ENCODE results near the gene GRIK3.
"Not testable (repeated sequence)": the region's sequence is repeated elsewhere in the genome, so short reads cannot be mapped to it uniquely, and the experiment has no call there.

GRIK3 gene

GRCh38 chr1:37034121-37035013, at the start of gene GRIK3:
Gene GRIK3 (minus strand): TSS chr1:37034515. CDS start chr1:37034108, 407 bp downstream.
- no peak for DNase-seq

GRCh38 chr1:37084013-37084412, 49.7 kb upstream of the GRIK3 start:
- no peak for DNase-seq

- no peak for DNase-seq
These were observed 49.3 kb upstream of the GRIK3 start for GRCh38 chr1:37083603-37084002.

DNA sequence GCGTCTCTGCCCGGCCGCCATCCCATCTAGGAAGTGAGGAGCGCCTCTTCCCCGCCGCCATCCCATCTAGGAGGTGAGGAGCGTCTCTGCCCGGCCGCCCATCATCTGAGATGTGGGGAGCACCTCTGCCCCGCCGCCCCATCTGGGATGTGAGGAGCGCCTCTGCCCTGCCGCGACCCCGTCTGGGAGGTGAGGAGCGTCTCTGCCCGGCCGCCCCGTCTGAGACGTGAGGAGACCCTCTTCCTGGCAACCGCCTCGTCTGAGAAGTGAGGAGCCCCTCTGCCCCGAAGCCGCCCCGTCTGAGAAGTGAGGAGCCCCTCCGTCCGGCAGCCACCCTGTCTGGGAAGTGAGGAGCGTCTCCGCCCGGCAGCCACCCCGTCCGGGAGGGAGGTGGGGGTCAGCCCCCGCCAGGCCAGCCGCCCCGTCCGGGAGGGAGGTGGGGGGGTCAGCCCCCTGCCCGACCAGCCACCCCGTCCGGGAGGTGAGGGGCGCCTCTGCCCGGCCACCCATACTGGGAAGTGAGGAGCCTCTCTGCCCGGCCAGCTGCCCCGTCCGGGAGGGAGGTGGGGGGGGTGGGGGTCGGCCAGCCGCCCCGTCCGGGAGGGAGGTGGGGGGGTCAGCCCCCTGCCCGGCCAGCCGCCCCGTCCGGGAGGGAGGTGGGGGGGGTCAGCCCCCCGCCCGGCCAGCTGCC, 46.1 kb upstream of the GRIK3 start:
- not testable (repeated sequence) for DNase-seq

DNA sequence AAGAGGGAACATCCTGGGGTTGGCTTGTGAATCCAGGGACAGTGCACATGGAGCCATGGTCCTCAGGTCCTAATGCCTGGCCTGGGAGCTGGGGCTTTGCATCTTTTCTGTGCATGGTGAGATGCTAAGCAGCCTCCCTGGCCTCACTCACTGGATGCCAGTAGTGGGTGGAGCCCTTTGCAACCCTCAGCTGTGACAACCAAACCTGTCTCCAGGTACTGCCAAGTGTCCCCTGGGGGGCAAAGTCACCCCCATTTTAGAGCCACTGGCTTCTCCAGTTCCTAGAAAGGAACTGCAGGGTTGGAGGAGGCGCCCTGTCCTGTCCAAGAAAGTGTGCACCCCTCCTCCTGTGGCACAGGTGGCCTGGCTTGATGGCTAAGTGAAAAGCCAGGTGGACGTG, 44.6 kb upstream of the GRIK3 start:
- no peak for DNase-seq

DNA sequence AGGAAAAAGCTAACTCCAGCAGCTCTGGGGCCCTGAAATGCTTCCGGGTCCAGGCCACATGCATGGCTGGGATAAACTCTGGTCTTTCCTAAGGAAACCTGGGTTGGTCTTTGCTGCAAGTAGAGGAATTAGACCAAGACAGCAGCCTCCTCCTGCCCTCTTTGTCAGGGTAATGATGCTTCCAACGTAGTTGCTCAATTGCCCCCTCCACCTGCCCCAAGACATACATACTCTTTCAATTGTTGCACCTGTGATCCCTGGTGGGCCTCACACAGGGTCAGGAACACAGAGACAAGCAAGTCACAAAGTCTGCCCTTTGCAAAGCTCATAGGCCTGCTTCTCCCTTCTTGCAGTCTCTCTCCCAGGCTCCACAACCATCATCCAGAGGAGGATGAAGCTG, 41.9 kb upstream of the GRIK3 start:
- no peak for DNase-seq

DNA sequence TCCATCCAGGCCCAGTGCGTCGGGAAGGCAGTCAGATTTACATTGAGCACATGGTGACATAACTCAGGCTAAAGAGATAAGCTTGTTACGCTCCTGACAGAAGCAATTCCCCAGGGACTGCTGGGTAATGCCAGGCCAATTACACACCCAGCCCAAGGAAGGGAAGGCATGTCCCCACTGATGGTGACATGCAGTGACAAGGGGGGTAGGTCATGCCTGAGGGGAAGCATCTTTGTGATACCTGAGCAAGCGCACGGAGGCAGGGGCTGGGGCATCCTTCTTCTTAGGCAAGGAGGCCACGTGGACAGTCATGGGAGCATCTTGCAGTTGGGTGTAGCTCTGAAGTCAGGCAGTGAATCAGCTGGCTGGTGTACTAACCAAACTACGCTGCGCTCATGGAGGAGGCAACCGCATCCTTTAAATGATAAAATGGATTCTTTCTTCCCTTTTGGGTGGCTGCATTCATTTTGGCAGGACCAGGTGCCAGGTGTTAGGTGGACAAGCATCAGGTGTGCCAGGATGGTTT, 39.6 kb upstream of the GRIK3 start:
- no peak for DNase-seq

DNA sequence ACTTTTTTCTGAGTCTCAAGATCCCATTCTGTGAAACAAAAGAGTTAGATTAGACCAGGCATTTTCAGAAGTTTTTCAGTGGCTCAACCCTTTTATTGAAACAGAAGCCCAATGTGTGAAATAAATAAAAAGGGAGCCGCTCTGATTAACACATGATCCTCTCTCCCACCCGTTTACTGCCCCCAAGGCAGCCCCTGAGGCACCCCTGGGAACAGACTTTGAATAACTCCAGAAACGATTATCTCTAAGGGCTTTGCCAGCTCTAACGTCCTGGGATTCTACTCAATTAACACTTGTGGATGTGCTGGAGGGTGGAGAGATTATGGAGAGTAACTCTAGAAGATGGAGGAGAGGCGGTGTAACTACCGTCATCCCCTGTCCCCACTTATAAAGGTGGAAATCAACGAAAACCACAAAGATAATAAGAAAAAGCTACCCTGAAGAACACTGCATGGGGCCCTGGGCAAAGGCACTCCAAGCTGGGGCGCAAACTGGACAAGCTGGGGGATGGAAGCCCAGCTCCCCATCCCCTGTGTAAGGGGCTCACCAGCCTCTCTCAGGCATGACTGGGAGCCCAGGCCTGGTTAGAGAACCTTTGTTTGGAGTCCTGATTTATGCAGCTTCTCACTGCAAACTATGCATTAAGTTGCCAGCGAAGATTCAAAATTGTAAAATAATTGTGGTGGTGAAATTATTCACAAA, 39.0 kb upstream of the GRIK3 start:
- DNase-seq, result no peak

GRCh38 chr1:37071829-37072228, 37.5 kb upstream of the GRIK3 start:
- no peak for DNase-seq

GRCh38 chr1:37070126-37070525, 35.8 kb upstream of the GRIK3 start:
- no peak for DNase-seq

DNA sequence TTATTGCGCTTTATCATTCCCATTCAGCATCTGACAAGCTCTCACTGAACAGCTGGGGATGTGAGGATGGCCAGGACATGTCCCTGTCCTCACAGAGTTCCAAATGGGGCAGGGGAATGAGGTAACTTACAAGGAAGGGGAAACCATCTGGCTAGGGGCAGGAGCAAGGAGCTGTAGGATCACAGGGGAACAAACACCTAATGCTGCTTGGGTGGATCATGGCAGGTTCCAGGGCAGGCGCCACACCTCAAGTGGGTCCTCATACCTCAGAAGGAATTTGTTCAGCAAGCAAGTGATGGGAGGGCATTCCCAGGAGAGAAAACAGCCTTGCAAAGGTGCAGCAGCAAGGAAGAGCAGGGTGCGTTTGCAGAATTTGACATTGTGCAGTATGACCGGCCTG, 35.1 kb upstream of the GRIK3 start:
- no peak for DNase-seq

- no peak for DNase-seq
These were observed 34.6 kb upstream of the GRIK3 start for GRCh38 chr1:37068897-37069296.

GRCh38 chr1:37068260-37068659, 33.9 kb upstream of the GRIK3 start:
- DNase-seq, result no peak

DNA sequence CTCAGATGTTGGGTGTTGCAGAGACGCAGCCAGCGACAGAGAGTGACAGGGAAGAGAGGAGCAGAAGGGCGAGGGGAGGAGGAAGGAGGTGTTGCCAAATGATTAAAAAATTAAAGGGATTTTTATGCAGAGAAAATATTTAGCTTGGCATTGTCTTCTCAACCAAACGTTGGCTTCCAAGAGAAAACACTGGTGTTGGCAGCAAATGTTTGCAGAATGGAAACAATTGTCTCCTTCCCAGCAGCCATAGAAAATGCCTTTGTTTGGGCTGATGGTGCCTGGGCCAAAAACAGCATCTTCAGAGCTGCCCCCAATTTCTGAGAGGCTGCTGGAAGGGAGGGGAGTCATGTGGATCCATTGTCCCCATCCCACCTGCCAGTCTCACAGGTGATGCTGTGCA, 29.7 kb upstream of the GRIK3 start:
- no peak for DNase-seq

DNA sequence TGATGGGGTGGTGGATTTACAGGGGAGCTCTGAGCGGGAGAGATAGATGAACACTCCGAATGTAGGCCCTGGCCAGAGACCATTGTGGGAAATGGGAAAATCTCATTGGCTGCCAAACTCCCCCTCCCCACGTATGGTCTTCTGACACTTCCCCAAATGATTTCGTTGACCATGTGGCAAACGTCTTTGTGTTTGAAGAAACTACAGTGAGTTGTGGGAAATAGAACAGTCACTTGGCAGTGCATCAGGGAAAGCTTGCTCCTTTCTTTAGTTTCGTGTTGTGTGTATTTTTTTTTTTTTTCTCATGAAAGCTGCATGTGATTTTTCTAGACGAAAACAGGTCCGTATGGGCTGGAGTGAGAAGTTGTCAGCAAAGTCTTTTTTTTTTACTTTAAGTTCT, 25.0 kb upstream of the GRIK3 start:
- DNase-seq, result no peak

DNA sequence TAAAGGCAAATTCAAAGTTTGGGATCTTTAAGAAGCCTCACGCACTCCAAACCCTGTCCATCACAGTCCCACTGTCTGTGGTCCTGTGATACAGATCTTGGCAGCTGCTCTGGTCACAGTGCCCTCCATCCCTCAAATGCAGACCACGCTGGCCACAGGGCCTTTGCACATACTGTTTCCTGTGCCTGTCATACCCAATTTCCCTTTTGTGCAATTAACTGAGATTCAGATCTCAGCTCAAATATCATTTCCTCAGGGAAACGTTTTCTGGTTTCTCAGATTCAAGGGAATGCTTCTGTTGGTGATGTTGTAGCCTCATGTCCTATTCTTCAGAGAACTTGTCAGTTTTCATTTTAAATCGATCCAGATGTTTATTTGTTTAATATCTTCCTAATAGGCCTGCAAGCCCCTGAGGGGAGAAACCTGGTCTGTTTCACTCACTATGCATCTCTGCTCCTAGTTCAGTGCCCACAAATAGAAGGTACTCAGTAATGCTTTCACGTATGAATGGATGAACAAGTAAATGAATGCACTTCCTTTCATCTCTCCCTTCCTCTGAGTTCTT, 24.2 kb upstream of the GRIK3 start:
- no peak for DNase-seq

DNA sequence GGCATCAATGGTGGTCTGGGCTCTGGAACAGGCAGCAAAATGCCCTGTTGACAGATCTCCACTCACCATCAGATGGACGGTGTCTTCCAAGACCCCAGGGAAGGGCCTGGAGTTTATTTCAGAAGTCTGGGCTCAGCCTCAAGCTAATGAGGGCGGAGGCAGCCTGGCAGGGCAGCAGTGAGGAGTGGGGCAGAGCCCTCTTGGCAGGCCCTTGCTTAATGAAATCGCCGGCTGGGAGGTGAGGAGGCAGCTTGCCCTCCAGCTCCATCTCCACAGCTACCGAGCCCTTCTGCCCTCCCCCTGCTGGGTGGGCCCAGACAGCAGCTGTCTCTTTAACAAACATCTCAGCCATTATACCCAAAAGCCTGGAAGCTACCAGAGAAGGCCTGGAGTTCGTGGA, 22.0 kb upstream of the GRIK3 start:
- DNase-seq, result no peak

GRCh38 chr1:37055631-37056030, 21.3 kb upstream of the GRIK3 start:
- DNase-seq, result no peak

DNA sequence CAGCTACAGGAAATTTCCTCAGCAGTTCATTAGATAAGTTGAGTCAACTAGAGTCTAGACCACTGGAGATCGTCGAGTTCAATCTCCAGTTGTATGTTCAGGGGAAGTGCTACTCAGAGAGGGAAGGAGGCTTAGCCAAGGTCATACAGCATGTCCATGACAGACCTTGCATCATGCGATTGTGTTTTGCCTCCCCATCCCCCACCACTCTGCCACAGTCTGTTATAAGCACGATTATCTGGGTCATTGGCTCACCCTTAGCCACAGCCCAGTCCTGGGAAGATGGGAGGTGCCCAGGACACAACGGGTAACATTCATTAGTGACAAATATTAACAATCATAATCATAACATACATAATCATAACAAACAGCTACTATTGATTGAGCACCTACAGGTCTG, 18.9 kb upstream of the GRIK3 start:
- DNase-seq, result no peak

DNA sequence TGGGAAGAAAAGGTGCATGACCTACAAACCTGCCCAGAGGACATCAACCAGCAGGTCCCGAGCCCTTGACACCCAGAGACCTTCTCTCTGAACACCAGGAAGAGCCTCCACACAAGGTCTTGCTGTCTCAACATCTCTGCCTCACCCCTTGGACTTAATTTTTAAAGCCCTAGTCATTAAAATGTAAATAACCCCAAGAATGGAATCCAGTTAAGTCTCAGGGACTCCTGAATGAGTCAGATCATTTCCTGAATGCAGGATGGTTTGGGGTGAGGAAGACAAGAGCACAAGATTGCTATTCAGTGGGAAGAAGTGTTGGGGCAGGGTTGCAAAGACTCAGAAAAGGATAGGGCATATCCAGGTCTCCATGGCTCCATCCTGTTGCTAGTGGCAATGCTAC, 17.8 kb upstream of the GRIK3 start:
- no peak for DNase-seq

- DNase-seq, result no peak
These were observed 17.0 kb upstream of the GRIK3 start for GRCh38 chr1:37051346-37051745.

- no peak for DNase-seq
These were observed 13.2 kb upstream of the GRIK3 start for GRCh38 chr1:37047542-37047941.

GRCh38 chr1:37043101-37043500, 8.8 kb upstream of the GRIK3 start:
- no peak for DNase-seq
